Keratinocyte (primary cell): ENCODE results near the gene PCDHB15.
A peak's percentile ranks its signal among the peaks of the same experiment; 100 is the strongest.

Source experiments
- CTCF ChIP-seq, 3 experiments: IDR thresholded peaks in 1 of 3; conservative IDR thresholded peaks in 1 of 3; optimal IDR thresholded peaks in 1 of 3; 2 replicates in 2 of 3; 3 replicates in 1 of 3; pipeline versions ENCODE3 to v1.5.1; 2011; ENCODE audit warnings: low read length in 3 of 3, mild to moderate bottlenecking in 3 of 3, moderate library complexity in 2 of 3, control low read depth in 1 of 3, inconsistent platforms in 1 of 3; ENCODE audit not compliant: insufficient read depth in 2 of 3; ENCODE audit errors: extremely low read depth in 1 of 3
- EZH2 ChIP-seq: IDR thresholded peaks from one replicate; pipeline ENCODE4 v1.6.1; 2012; ENCODE audit warnings: inconsistent platforms, mild to moderate bottlenecking, low read length, moderate library complexity

GRCh38 chr5:141223112-141223783 lies 21.9 kb upstream of the PCDHB15 start, which contains the start of gene PCDHB14:
- peak in 2 of 3 experiments; percentile 3 to 9 for TF ChIP-seq CTCF (optimal IDR thresholded peaks at IDR 0.05 in 1 of 3, IDR thresholded peaks at IDR 0.05 in 1 of 3, conservative IDR thresholded peaks at IDR 0.05 in 1 of 3; ENCODE audit: extremely low read depth in 1 of 3, insufficient read depth in 2 of 3, low read length in 3 of 3)
- no peak for TF ChIP-seq EZH2
